Measurements from ENCODE around the gene TRAPPC1.
A peak's percentile ranks its signal among the peaks of the same experiment; 100 is the strongest.

TRAPPC1 gene

GRCh38 chr17:7940743-7941142 is 9.0 kb upstream of the TRAPPC1 start:
- DNase-seq (ENCODE audit: low read depth), result no peak

- DNase-seq (ENCODE audit: low read depth), result no peak
These were observed 8.3 kb upstream of the TRAPPC1 start for GRCh38 chr17:7940034-7940433.

GRCh38 chr17:7935859-7936258 is 4.1 kb upstream of the TRAPPC1 start:
- no peak for DNase-seq (ENCODE audit: low read depth)

- DNase-seq (ENCODE audit: low read depth), result no peak
These were observed 1.2 kb upstream of the TRAPPC1 start for GRCh38 chr17:7932949-7933348.

- no peak for DNase-seq (ENCODE audit: low read depth)
These were observed 741 bp upstream of the TRAPPC1 start for GRCh38 chr17:7932483-7932891.

- no peak for DNase-seq (ENCODE audit: low read depth)
These were observed 710 bp downstream of the TRAPPC1 start for GRCh38 chr17:7930841-7931631.

GRCh38 chr17:7929158-7930023 is 2.4 kb downstream of the TRAPPC1 start, which contains the start of gene KCNAB3:
TSS of gene KCNAB3 (minus strand) at chr17:7929856. CDS start at chr17:7929435, 421 bp downstream.
- no peak for DNase-seq (ENCODE audit: low read depth)

GRCh38 chr17:7927596-7927995 is 4.2 kb downstream of the TRAPPC1 start:
- no peak for DNase-seq (ENCODE audit: low read depth)

GRCh38 chr17:7922845-7923628 is 8.7 kb downstream of the TRAPPC1 start:
- peak; percentile 55 for DNase-seq (ENCODE audit: low read depth)

- DNase-seq (ENCODE audit: low read depth), result no peak
These were observed 9.4 kb downstream of the TRAPPC1 start for GRCh38 chr17:7922269-7922844.

- DNase-seq (ENCODE audit: low read depth), result no peak
These were observed 14.9 kb downstream of the TRAPPC1 start for GRCh38 chr17:7916808-7917207.

- no peak for DNase-seq (ENCODE audit: low read depth)
These were observed 15.4 kb downstream of the TRAPPC1 start for GRCh38 chr17:7916385-7916682.

GRCh38 chr17:7915611-7916384 is 15.9 kb downstream of the TRAPPC1 start, which contains the start of gene RNF227:
TSS of gene RNF227 (minus strand) at chr17:7916289. CDS start at chr17:7916195, 94 bp downstream.
- DNase-seq (ENCODE audit: low read depth), result peak; percentile 59

- no peak for DNase-seq (ENCODE audit: low read depth)
These were observed 16.6 kb downstream of the TRAPPC1 start for GRCh38 chr17:7915179-7915610.

- no peak for DNase-seq (ENCODE audit: low read depth)
These were observed 18.7 kb downstream of the TRAPPC1 start for GRCh38 chr17:7912927-7913524.

GRCh38 chr17:7911116-7911515 is 20.6 kb downstream of the TRAPPC1 start:
- DNase-seq (ENCODE audit: low read depth), result no peak

GRCh38 chr17:7910711-7911110 is 21.0 kb downstream of the TRAPPC1 start:
- no peak for DNase-seq (ENCODE audit: low read depth)

GRCh38 chr17:7910281-7910680 is 21.5 kb downstream of the TRAPPC1 start:
- no peak for DNase-seq (ENCODE audit: low read depth)

GRCh38 chr17:7909089-7909488 is 22.7 kb downstream of the TRAPPC1 start:
- no peak for DNase-seq (ENCODE audit: low read depth)

Data from stimulated activated CD8-positive, alpha-beta memory T cell treated with anti-CD3 and anti-CD28 coated beads, Interleukin-15, amount 100 ng/mL, for 24 hours (primary cell).